ENCODE results near the gene MPEG1. TPM values are rescaled to one million over a fixed set of nuclear protein-coding genes. Genes with fewer than 3 reads are reported as not detected.

Gene MPEG1
- total and polyA plus RNA-seq, 2 of the 13 experiments (the other 11 are each of a cell fraction or from before 2014, with no cell fraction given), result not detected

DNA sequence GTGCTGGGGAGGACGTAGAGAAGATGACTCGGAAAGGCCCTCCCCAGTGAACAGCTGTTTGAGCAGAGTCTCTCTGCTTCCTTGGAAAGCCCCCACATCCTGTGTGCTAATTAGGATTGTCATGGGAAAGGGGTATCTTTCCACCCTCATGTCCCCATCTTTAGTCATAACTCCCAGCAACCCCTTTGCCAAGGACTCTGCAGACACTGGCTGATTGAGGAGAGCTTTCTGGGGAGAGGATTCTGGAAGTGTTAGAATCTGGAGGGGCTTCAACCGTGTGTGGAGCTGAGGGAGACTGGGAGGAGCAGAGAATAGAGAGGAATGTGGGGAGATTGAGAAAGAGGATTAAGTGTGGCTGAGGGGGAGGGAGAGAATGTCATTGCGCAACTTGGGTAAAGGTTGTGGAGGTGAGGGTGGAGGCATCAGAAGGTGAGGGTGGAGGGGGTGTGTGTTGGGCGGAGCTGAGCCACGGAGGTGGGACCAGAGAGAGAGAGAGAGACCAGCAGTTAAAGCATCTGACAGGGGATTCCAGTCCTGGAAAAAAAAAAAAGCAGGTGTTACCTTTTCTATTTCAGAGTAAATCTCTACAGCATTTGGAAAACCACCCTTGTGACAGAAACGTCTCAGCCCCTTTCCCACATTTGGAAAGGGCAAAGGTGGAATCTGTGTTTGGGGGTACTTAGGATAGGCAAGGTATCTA lies 38.6 kb downstream of the MPEG1 start (continued):
- TF ChIP-seq, protein P1, sequence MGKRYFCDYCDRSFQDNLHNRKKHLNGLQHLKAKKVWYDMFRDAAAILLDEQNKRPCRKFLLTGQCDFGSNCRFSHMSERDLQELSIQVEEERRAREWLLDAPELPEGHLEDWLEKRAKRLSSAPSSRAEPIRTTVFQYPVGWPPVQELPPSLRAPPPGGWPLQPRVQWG (CRISPR knock-in tag; IDR thresholded peaks at IDR 0.05; ENCODE audit: borderline replicate concordance, low read depth), result no peak
- no peak for TF ChIP-seq ZBTB21 (CRISPR knock-in tag; IDR thresholded peaks at IDR 0.05)
- TF ChIP-seq, protein P2, sequence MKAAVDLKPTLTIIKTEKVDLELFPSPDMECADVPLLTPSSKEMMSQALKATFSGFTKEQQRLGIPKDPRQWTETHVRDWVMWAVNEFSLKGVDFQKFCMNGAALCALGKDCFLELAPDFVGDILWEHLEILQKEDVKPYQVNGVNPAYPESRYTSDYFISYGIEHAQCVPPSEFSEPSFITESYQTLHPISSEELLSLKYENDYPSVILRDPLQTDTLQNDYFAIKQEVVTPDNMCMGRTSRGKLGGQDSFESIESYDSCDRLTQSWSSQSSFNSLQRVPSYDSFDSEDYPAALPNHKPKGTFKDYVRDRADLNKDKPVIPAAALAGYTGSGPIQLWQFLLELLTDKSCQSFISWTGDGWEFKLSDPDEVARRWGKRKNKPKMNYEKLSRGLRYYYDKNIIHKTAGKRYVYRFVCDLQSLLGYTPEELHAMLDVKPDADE (CRISPR knock-in tag; IDR thresholded peaks at IDR 0.05), result no peak
- TF ChIP-seq, protein P3, sequence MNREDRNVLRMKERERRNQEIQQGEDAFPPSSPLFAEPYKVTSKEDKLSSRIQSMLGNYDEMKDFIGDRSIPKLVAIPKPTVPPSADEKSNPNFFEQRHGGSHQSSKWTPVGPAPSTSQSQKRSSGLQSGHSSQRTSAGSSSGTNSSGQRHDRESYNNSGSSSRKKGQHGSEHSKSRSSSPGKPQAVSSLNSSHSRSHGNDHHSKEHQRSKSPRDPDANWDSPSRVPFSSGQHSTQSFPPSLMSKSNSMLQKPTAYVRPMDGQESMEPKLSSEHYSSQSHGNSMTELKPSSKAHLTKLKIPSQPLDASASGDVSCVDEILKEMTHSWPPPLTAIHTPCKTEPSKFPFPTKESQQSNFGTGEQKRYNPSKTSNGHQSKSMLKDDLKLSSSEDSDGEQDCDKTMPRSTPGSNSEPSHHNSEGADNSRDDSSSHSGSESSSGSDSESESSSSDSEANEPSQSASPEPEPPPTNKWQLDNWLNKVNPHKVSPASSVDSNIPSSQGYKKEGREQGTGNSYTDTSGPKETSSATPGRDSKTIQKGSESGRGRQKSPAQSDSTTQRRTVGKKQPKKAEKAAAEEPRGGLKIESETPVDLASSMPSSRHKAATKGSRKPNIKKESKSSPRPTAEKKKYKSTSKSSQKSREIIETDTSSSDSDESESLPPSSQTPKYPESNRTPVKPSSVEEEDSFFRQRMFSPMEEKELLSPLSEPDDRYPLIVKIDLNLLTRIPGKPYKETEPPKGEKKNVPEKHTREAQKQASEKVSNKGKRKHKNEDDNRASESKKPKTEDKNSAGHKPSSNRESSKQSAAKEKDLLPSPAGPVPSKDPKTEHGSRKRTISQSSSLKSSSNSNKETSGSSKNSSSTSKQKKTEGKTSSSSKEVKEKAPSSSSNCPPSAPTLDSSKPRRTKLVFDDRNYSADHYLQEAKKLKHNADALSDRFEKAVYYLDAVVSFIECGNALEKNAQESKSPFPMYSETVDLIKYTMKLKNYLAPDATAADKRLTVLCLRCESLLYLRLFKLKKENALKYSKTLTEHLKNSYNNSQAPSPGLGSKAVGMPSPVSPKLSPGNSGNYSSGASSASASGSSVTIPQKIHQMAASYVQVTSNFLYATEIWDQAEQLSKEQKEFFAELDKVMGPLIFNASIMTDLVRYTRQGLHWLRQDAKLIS (CRISPR knock-in tag; IDR thresholded peaks at IDR 0.05), result no peak
- no peak for TF ChIP-seq ZFP1 (CRISPR knock-in tag; IDR thresholded peaks at IDR 0.05)
- 0 out of 2 replicates have a peak, but pooled peaks have one; percentile 33 for TF ChIP-seq FOXP1 (IDR thresholded peaks at IDR 0.05)
- TF ChIP-seq FOXP1 (CRISPR knock-in tag; IDR thresholded peaks at IDR 0.05), result peak; percentile 65; the same call in 1 of the 2 replicates
- peak; percentile 71; the same call in 1 of the 2 replicates for TF ChIP-seq NCOR1 (IDR thresholded peaks at IDR 0.05; ENCODE audit: borderline replicate concordance, low read length)
- 0 out of 2 replicates have a peak, but pooled peaks have one; percentile 20 for TF ChIP-seq ELF3 (CRISPR knock-in tag; IDR thresholded peaks at IDR 0.05)
- TF ChIP-seq MLLT10 (CRISPR knock-in tag; IDR thresholded peaks at IDR 0.05), result no peak
- TF ChIP-seq ZNF660 (CRISPR knock-in tag; IDR thresholded peaks at IDR 0.05; ENCODE audit: borderline replicate concordance, low read depth), result no peak
- TF ChIP-seq PAWR (CRISPR knock-in tag; IDR thresholded peaks at IDR 0.05; ENCODE audit: borderline replicate concordance), result no peak
- TF ChIP-seq NR2F2 (IDR thresholded peaks at IDR 0.05; ENCODE audit: borderline replicate concordance, low read depth), result peak; percentile 45; the same call in 1 of the 2 replicates
- no peak for TF ChIP-seq ZNF83 (CRISPR knock-in tag; IDR thresholded peaks at IDR 0.05; ENCODE audit: borderline replicate concordance)
- no peak for TF ChIP-seq MAZ (IDR thresholded peaks at IDR 0.05; ENCODE audit: borderline replicate concordance, low read depth, low read length)
- no peak for TF ChIP-seq MAZ (CRISPR knock-in tag; IDR thresholded peaks at IDR 0.05; ENCODE audit: low read depth)
- TF ChIP-seq ZSCAN21 (CRISPR knock-in tag; IDR thresholded peaks at IDR 0.05; ENCODE audit: borderline replicate concordance), result peak; percentile 31; the same call in 1 of the 2 replicates
- TF ChIP-seq SMC3 (IDR thresholded peaks at IDR 0.05; ENCODE audit: low read length), result peak; percentile 36; the same call in 1 of the 2 replicates
- no peak for TF ChIP-seq PCBP2 (optimal IDR thresholded peaks at IDR 0.05; ENCODE audit: low read depth, low read length, poor library complexity, severe bottlenecking)
- TF ChIP-seq KLF16 (CRISPR knock-in tag; IDR thresholded peaks at IDR 0.05), result peak in 1 of 2 experiments; percentile 74; a peak in 2 of 4 replicates
- TF ChIP-seq, protein P4, sequence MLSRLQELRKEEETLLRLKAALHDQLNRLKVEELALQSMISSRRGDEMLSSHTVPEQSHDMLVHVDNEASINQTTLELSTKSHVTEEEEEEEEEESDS (CRISPR knock-in tag; IDR thresholded peaks at IDR 0.05; ENCODE audit: borderline replicate concordance), result no peak
- TF ChIP-seq PITX1 (CRISPR knock-in tag; IDR thresholded peaks at IDR 0.05), result peak; percentile 99
- TF ChIP-seq SCMH1 (CRISPR knock-in tag; IDR thresholded peaks at IDR 0.05; ENCODE audit: borderline replicate concordance), result no peak
- no peak for TF ChIP-seq ZIK1 (CRISPR knock-in tag; IDR thresholded peaks at IDR 0.05; ENCODE audit: borderline replicate concordance, low read depth)
- 0 out of 2 replicates have a peak, but pooled peaks have one; percentile 12 for TF ChIP-seq ZNF614 (CRISPR knock-in tag; IDR thresholded peaks at IDR 0.05; ENCODE audit: borderline replicate concordance)
- no peak for TF ChIP-seq CENPX (CRISPR knock-in tag; IDR thresholded peaks at IDR 0.05)

Measured in HepG2 (cell line).